Measurements from ENCODE around the gene PHKA1.

Gene PHKA1

GRCh38 chrX:72621625-72622485, 92.3 kb downstream of the PHKA1 start:
- TF ChIP-seq REST (IDR thresholded peaks at IDR 0.05; ENCODE audit: insufficient read depth in 1 of 2, low read depth in 2 of 2, low read length in 2 of 2) (no peak), FOXP2 (optimal IDR thresholded peaks at IDR 0.05; ENCODE audit: borderline replicate concordance, extremely low read depth, extremely low read length, insufficient read depth) (no peak), SIN3A (IDR thresholded peaks at IDR 0.05; ENCODE audit: borderline replicate concordance, insufficient read depth, low read length) (no peak)

- no peak for TF ChIP-seq REST (IDR thresholded peaks at IDR 0.05; ENCODE audit: insufficient read depth in 1 of 2, low read depth in 2 of 2, low read length in 2 of 2)
Observed at GRCh38 chrX:72621163-72621562, 92.9 kb downstream of the PHKA1 start.

GRCh38 chrX:72620550-72621145, 93.5 kb downstream of the PHKA1 start:
- TF ChIP-seq REST (IDR thresholded peaks at IDR 0.05; ENCODE audit: insufficient read depth in 1 of 2, low read depth in 2 of 2, low read length in 2 of 2), result no peak
- TF ChIP-seq SIN3A (IDR thresholded peaks at IDR 0.05; ENCODE audit: borderline replicate concordance, insufficient read depth, low read length), result no peak
- TF ChIP-seq TAF1 (IDR thresholded peaks at IDR 0.05; ENCODE audit: borderline replicate concordance, insufficient read depth, low read length), result no peak

DNA sequence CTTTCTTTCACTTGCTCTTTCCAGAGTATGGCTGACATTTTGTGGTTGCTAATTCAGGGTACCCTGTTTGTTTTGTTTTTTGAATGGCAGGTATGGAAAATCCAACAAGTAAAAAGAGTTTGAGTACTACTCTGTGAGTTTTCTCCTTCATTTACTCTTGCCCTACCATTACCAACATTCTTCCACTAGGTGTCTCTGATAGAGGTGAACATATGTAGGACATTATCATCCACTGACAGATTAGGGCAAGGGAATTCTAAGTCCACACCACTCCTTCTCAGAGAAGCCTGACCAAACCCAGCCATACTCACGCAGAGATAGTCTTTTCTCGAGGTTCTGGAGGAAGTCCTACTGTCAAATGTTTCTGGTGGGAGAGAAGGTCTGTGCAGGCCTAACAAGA, 104.8 kb downstream of the PHKA1 start:
- TF ChIP-seq FOXP2 (optimal IDR thresholded peaks at IDR 0.05; ENCODE audit: borderline replicate concordance, extremely low read depth, extremely low read length, insufficient read depth) (no peak), REST (IDR thresholded peaks at IDR 0.05; ENCODE audit: insufficient read depth in 1 of 2, low read depth in 2 of 2, low read length in 2 of 2) (no peak), POLR2AphosphoS5 (IDR thresholded peaks at IDR 0.05; ENCODE audit: low read depth, low read length) (no peak), SIN3A (IDR thresholded peaks at IDR 0.05; ENCODE audit: borderline replicate concordance, insufficient read depth, low read length) (no peak), TAF1 (IDR thresholded peaks at IDR 0.05; ENCODE audit: borderline replicate concordance, insufficient read depth, low read length) (no peak)

DNA sequence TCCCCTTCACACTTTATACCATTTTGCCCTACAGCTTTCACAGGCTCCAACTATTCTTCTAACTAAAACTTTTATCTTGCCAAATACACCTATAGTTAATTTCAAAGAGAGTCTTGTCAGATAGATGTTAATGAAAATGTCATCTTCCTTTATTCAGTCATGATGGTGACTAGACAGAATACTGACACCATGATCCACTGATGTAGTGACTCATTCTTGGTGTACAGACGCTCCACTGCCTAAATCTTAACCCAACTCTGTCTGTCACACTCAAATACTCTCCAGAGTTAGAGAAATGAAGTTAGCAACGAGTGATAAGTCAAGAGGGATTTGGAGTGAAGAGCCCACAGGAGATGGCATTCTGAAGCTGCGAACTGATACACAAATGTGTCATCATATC, 109.4 kb downstream of the PHKA1 start:
- no peak for TF ChIP-seq FOXP2 (optimal IDR thresholded peaks at IDR 0.05; ENCODE audit: borderline replicate concordance, extremely low read depth, extremely low read length, insufficient read depth)
- no peak for TF ChIP-seq SIN3A (IDR thresholded peaks at IDR 0.05; ENCODE audit: borderline replicate concordance, insufficient read depth, low read length)

Measured in PFSK-1 (cell line).